ENCODE measurements around the gene VWA1.

GRCh38 chr1:1419363-1419812 lies 16.1 kb upstream of the VWA1 start:
- TF ChIP-seq BACH2 (CRISPR knock-in tag; IDR thresholded peaks at IDR 0.05; ENCODE audit: borderline replicate concordance), result no peak
- TF ChIP-seq RARB (CRISPR knock-in tag; IDR thresholded peaks at IDR 0.05), result no peak
- no peak for TF ChIP-seq GLIS3 (CRISPR knock-in tag; IDR thresholded peaks at IDR 0.05)
- no peak for TF ChIP-seq TOX (CRISPR knock-in tag; IDR thresholded peaks at IDR 0.05; ENCODE audit: borderline replicate concordance)
- no peak for TF ChIP-seq PATZ1 (CRISPR knock-in tag; IDR thresholded peaks at IDR 0.05; ENCODE audit: borderline replicate concordance)
- no peak for TF ChIP-seq CREB5 (CRISPR knock-in tag; IDR thresholded peaks at IDR 0.05; ENCODE audit: low read depth)
- no peak for TF ChIP-seq ZFP3 (CRISPR knock-in tag; IDR thresholded peaks at IDR 0.05)
- no peak for TF ChIP-seq ZNF70 (CRISPR knock-in tag; IDR thresholded peaks at IDR 0.05)
- TF ChIP-seq ZNF8 (CRISPR knock-in tag; IDR thresholded peaks at IDR 0.05), result no peak
- no peak for TF ChIP-seq ZC3H10 (CRISPR knock-in tag; IDR thresholded peaks at IDR 0.05)
- no peak for TF ChIP-seq PPARA (CRISPR knock-in tag; IDR thresholded peaks at IDR 0.05; ENCODE audit: borderline replicate concordance)
- no peak for TF ChIP-seq ESRRG (CRISPR knock-in tag; IDR thresholded peaks at IDR 0.05)
